ENCODE measurements around the gene RAP1B. TPM values are rescaled to one million over a fixed set of nuclear protein-coding genes. Genes with fewer than 3 reads are reported as not detected.

The RAP1B gene
- polyA plus RNA-seq, 1 donor (not counting 4 experiments of a cell fraction or from before 2014, with no cell fraction given), result 274 TPM

- Histone ChIP-seq H3K9me1 (ENCODE audit: control insufficient read depth, extremely low read depth, insufficient read depth, low read length) (no peaks in the 10 kb centered on the region), H3K27ac (ENCODE audit: control insufficient read depth, insufficient read depth, low read length) (no peak overlapping the region), H3K9me3 (ENCODE audit: control insufficient read depth, low read depth, low read length) (no peaks in the 10 kb centered on the region), H3K4me3 (ENCODE audit: control insufficient read depth in 2 of 3, extremely low read depth in 1 of 3, insufficient read depth in 2 of 3, low read depth in 1 of 3, low read length in 3 of 3) (no peak overlapping the region), H3K9ac (ENCODE audit: control insufficient read depth, extremely low read depth, insufficient read depth, low read length) (no peak overlapping the region), H4K20me1 (ENCODE audit: control insufficient read depth, extremely low read depth, insufficient read depth, low read length) (no peaks in the 10 kb centered on the region), H3K36me3 (ENCODE audit: control insufficient read depth in 2 of 2, extremely low read depth in 1 of 2, insufficient read depth in 2 of 2, low read length in 2 of 2) (no peaks in the 10 kb centered on the region), H3K27me3 (ENCODE audit: control insufficient read depth, extremely low read depth, insufficient read depth, low read length) (no peaks in the 10 kb centered on the region), H3K79me2 (ENCODE audit: control insufficient read depth, insufficient read depth, low read length) (no peaks in the 10 kb centered on the region), H3K4me1 (ENCODE audit: control insufficient read depth, extremely low read depth, insufficient read depth, low read length) (peaks cover under 1% of the 10 kb centered on the region), H2AFZ (ENCODE audit: control insufficient read depth, low read length) (no peak overlapping the region), H3K4me2 (ENCODE audit: control insufficient read depth, extremely low read depth, insufficient read depth, low read depth, low read length) (no peak overlapping the region)
- DNase-seq (ENCODE audit: low read depth, low spot score) (no peak), FAIRE-seq (no peak)
- dilution Hi-C loops (cut with MboI; ENCODE audit: extremely low pct_ligation_motif_present, low sequenced_read_pairs), result no loop called here
- no peak for TF ChIP-seq CTCF (optimal IDR thresholded peaks at IDR 0.05 in 1 of 3, IDR thresholded peaks at IDR 0.05 in 1 of 3, conservative IDR thresholded peaks at IDR 0.05 in 1 of 3; ENCODE audit: extremely low read depth in 1 of 3, insufficient read depth in 2 of 3, low read length in 3 of 3)
- TF ChIP-seq EZH2 (IDR thresholded peaks at IDR 0.05; ENCODE audit: low read length), result no peak
Observed at GRCh38 chr12:68578765-68579164, 31.9 kb upstream of the RAP1B start.

- DNase-seq (ENCODE audit: low read depth, low spot score) (no peak), FAIRE-seq (no peak)
- no peaks in the 10 kb centered on the region for H3K27me3 ChIP-seq (ENCODE audit: control insufficient read depth, extremely low read depth, insufficient read depth, low read length)
- no peak overlapping the region for H2AFZ ChIP-seq (ENCODE audit: control insufficient read depth, low read length)
- peaks cover 5% of the 10 kb centered on the region for H3K4me1 ChIP-seq (ENCODE audit: control insufficient read depth, extremely low read depth, insufficient read depth, low read length)
- no peaks in the 10 kb centered on the region for H3K9me3 ChIP-seq (ENCODE audit: control insufficient read depth, low read depth, low read length)
- no peaks in the 10 kb centered on the region for H3K9me1 ChIP-seq (ENCODE audit: control insufficient read depth, extremely low read depth, insufficient read depth, low read length)
- H3K79me2 ChIP-seq (ENCODE audit: control insufficient read depth, insufficient read depth, low read length), result no peaks in the 10 kb centered on the region
- H3K4me2 ChIP-seq (ENCODE audit: control insufficient read depth, extremely low read depth, insufficient read depth, low read depth, low read length), result no peak overlapping the region
- H3K4me3 ChIP-seq (ENCODE audit: control insufficient read depth in 2 of 3, extremely low read depth in 1 of 3, insufficient read depth in 2 of 3, low read depth in 1 of 3, low read length in 3 of 3), result no peak overlapping the region
- no peak overlapping the region for H3K9ac ChIP-seq (ENCODE audit: control insufficient read depth, extremely low read depth, insufficient read depth, low read length)
- dilution Hi-C loops (cut with MboI; ENCODE audit: extremely low pct_ligation_motif_present, low sequenced_read_pairs), result no loop called here
- H4K20me1 ChIP-seq (ENCODE audit: control insufficient read depth, extremely low read depth, insufficient read depth, low read length), result no peaks in the 10 kb centered on the region
- TF ChIP-seq EZH2 (IDR thresholded peaks at IDR 0.05; ENCODE audit: low read length) (no peak), CTCF (optimal IDR thresholded peaks at IDR 0.05 in 1 of 3, IDR thresholded peaks at IDR 0.05 in 1 of 3, conservative IDR thresholded peaks at IDR 0.05 in 1 of 3; ENCODE audit: extremely low read depth in 1 of 3, insufficient read depth in 2 of 3, low read length in 3 of 3) (no peak)
- no peaks in the 10 kb centered on the region for H3K36me3 ChIP-seq (ENCODE audit: control insufficient read depth in 2 of 2, extremely low read depth in 1 of 2, insufficient read depth in 2 of 2, low read length in 2 of 2)
- H3K27ac ChIP-seq (ENCODE audit: control insufficient read depth, insufficient read depth, low read length), result no peak overlapping the region
Observed at GRCh38 chr12:68579254-68579653, 31.4 kb upstream of the RAP1B start.
